Suprapubic skin (tissue), 3 donors: Measurements from ENCODE around the gene MYBPH.

Source experiments
- POLR2AphosphoS5 ChIP-seq, 3 donors: sonication (generic); formaldehyde crosslinking; IDR thresholded peaks; one replicate each; pipeline ENCODE4 v1.6.1; 2017; ENCODE audit warnings: antibody characterized with exemption in 3 of 3
- TF ChIP-seq, protein P1 (sequence below), 2 donors: fragments of 200-600 bp in 1 of 2; fragments of 450-650 bp in 1 of 2; sonication (generic) in 1 of 2; IDR thresholded peaks; one replicate each; pipeline ENCODE4 v1.5.1; 2016 to 2019; ENCODE audit warnings: antibody characterized with exemption in 2 of 2, mild to moderate bottlenecking in 1 of 2, moderate library complexity in 1 of 2

DNA sequence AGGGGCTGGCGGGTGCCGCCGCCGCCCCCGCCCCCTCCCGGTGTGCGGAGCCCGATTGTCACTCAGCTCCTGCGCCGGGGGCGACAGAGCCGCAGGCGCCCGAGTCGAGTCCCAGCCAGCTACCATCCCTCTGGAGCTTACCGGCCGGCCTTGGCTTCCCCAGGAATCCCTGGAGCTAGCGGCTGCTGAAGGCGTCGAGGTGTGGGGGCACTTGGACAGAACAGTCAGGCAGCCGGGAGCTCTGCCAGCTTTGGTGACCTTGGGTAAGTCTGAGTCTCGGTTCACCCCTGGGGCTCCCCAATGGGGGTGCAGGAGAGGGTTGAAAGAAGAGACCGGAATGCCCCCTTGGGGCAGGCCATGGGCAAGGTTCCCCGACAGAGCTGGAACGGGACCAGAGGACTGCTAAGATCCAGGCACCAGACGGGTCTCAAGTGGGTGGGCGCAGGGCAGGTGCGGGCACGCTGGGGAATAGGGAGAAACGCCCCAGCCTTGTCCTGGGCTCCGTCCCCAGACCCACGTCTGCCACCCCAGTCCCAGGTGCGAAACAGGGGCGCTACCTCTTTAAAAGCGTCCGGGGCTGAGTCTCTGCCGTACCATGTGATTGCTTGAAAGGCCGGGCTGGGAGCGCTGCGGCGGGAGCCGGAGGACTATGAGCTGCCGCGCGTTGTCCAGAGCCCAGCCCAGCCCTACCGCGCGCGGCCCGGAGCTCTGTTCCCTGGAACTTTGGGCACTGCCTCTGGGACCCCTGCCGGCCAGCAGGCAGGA lies 47.8 kb downstream of the MYBPH start, which contains the start of gene ADORA1:
- TF ChIP-seq, protein P1, sequence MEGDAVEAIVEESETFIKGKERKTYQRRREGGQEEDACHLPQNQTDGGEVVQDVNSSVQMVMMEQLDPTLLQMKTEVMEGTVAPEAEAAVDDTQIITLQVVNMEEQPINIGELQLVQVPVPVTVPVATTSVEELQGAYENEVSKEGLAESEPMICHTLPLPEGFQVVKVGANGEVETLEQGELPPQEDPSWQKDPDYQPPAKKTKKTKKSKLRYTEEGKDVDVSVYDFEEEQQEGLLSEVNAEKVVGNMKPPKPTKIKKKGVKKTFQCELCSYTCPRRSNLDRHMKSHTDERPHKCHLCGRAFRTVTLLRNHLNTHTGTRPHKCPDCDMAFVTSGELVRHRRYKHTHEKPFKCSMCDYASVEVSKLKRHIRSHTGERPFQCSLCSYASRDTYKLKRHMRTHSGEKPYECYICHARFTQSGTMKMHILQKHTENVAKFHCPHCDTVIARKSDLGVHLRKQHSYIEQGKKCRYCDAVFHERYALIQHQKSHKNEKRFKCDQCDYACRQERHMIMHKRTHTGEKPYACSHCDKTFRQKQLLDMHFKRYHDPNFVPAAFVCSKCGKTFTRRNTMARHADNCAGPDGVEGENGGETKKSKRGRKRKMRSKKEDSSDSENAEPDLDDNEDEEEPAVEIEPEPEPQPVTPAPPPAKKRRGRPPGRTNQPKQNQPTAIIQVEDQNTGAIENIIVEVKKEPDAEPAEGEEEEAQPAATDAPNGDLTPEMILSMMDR (IDR thresholded peaks at IDR 0.05) = no peak
- TF ChIP-seq POLR2AphosphoS5 (IDR thresholded peaks at IDR 0.05) = no peak
